ENCODE results near the gene STK16.

- TF ChIP-seq CTCF (IDR thresholded peaks at IDR 0.05; ENCODE audit: low read depth, low read length) (no peak), EZH2phosphoT487 (IDR thresholded peaks at IDR 0.05; ENCODE audit: low read depth) (no peak)
Observed at GRCh38 chr2:219229305-219230058, 15.8 kb upstream of the STK16 start, which contains the start of the genes ANKZF1 and ATG9A.
